GM23248 (cell line): ENCODE results near the gene CTNNA3.

Source experiments
- EZH2 ChIP-seq: fragments of 200-600 bp; sonication (generic); IDR thresholded peaks from 2 replicates; pipeline ENCODE4 v1.6.1; 2018; ENCODE audit warnings: antibody characterized with exemption, mild to moderate bottlenecking; ENCODE audit not compliant: insufficient read depth, poor library complexity, severe bottlenecking
- EZH2phosphoT487 ChIP-seq: fragments of 200-600 bp; sonication (generic); IDR thresholded peaks from 2 replicates; pipeline ENCODE4 v1.6.1; 2018; ENCODE audit warnings: antibody characterized with exemption, moderate library complexity, mild to moderate bottlenecking, low read depth; ENCODE audit not compliant: insufficient read depth

DNA sequence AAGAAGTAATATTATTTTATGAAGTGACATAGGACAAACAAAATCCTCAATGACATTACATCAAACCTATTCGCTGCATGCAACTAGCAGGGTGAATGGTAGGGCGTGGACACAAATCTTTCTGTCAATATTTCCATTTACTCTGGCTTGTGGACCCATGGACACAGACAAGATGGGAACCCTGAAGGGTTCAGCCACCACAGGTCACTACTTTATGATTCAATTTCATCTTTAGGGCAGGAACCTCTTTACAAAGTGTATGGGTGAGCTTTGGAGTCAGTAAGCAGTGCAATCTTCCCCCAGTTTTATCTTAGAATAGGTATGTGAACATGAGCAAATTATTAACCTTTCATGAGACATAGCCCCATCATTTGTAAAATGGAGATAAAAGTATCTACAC, 1752.5 kb downstream of the CTNNA3 start:
- no peak for TF ChIP-seq EZH2
- no peak for TF ChIP-seq EZH2phosphoT487
